VCaP (cell line): ENCODE results near the gene IL25.
"Not testable (repeated sequence)": the region's sequence is repeated elsewhere in the genome, so short reads cannot be mapped to it uniquely, and the experiment has no call there.

Experiments
- H3K27ac ChIP-seq: fragments of 450-650 bp; 2 replicates; pipeline ENCODE4 v1.5.1; 2017
- TF ChIP-seq, protein P1 (sequence below): fragments of 450-650 bp; conservative IDR thresholded peaks from 2 replicates; pipeline ENCODE4 v1.5.1; 2017; ENCODE audit warnings: mild to moderate bottlenecking, moderate library complexity

Gene IL25

DNA sequence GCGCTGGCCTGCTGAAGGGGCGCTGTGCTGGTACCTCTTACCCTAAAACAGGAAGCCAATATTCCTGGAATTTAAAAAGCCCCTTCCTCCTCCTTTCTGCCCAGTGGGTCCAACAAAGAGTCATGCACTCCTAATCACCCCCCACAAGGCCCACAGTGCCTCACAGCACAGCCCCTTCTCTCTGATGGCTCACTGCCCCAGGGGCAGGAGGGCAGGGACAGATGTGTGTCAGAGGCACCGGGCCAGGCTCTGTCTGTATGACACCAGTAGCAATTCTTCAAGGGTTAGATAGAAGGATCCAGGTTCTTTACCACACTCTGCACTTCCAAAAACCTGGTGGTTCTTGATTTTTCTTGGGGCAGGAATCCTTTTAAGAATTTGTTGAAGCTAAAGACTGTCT lies 26.5 kb downstream of the IL25 start:
- H3K27ac ChIP-seq, result no peak overlapping the region
- TF ChIP-seq, protein P1, sequence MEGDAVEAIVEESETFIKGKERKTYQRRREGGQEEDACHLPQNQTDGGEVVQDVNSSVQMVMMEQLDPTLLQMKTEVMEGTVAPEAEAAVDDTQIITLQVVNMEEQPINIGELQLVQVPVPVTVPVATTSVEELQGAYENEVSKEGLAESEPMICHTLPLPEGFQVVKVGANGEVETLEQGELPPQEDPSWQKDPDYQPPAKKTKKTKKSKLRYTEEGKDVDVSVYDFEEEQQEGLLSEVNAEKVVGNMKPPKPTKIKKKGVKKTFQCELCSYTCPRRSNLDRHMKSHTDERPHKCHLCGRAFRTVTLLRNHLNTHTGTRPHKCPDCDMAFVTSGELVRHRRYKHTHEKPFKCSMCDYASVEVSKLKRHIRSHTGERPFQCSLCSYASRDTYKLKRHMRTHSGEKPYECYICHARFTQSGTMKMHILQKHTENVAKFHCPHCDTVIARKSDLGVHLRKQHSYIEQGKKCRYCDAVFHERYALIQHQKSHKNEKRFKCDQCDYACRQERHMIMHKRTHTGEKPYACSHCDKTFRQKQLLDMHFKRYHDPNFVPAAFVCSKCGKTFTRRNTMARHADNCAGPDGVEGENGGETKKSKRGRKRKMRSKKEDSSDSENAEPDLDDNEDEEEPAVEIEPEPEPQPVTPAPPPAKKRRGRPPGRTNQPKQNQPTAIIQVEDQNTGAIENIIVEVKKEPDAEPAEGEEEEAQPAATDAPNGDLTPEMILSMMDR, result no peak

DNA sequence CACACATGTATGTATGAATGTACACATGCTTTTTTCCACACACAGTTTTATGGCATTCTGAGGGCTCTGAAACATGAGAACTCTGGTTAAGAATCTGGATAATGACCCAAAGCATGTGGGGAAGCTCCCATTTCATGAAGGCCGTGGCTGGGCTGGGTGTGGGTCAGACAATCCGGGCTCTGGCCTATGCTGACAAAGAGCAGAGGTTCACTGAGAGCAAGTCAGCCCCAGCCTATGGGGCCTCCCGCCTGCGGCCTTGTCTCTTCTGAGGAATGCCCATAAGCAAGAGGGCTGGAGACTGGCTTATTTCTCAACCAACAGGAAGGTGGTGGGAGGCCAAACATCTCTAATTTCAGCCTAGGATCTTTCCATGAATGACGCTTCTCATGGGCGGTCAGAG lies 27.0 kb downstream of the IL25 start:
- no peak overlapping the region for H3K27ac ChIP-seq
- TF ChIP-seq, protein P1, result no peak

DNA sequence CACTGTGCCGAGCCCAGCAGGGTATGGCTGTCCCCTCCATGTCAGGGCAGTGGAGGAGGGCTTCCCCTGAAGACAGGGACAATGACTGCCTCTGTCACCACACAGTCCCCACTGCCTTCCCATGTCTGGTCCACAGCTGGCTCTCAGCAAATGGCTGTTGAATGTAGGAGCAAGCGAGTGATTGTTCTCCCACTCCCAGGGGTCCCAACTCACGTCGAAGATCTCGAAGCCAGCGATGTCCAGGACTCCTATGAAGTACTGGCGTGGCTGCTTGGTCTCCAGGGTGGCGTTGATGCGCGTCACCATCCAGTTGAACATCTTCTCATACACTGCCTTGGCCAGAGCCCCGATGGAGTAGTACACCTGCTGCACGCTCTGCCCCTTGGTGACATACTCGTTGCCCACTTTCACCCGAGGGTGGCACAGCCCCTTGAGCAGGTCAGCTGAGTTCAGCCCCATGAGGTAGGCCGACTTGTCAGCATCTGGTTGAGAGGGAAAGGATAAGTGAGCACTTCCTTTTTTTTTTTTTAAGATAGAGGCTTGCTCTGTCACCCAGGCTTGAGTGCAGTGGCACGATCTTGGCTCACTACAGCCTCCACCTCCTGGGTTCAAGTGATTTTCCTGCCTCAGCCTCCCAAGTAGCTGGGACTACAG lies 28.0 kb downstream of the IL25 start:
- not testable (repeated sequence) for H3K27ac ChIP-seq

- TF ChIP-seq, protein P1, result no peak
- H3K27ac ChIP-seq, result no peak overlapping the region
These were observed 28.7 kb downstream of the IL25 start for GRCh38 chr14:23401291-23401690.

- no peak overlapping the region for H3K27ac ChIP-seq
- TF ChIP-seq, protein P1, result no peak
These were observed 29.9 kb downstream of the IL25 start for GRCh38 chr14:23402296-23403138.

- TF ChIP-seq, protein P1, result no peak
These were observed 30.5 kb downstream of the IL25 start for GRCh38 chr14:23403139-23403438.

DNA sequence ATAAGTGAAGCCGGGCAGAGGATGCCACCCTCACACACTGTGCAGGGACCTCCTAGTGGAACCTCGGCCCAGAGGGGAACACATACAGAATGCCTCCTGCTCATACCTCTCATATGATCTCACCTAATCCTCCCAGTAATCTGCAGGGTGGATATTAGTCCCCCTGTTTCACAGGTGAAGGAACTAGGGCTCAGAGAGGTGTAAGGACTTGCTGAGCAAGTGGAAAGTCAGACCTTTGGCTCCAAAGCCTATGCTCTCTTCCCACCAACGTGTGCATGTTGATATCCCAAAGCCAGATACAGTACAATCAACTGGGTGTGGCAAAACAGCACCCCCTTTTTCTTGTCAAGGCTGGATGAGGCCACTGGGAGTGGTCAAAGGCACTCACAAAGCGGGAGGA lies 31.3 kb downstream of the IL25 start:
- TF ChIP-seq, protein P1, result no peak
- no peak overlapping the region for H3K27ac ChIP-seq

More at GRCh38 chr14:23403139-23403438, 30.5 kb downstream of the IL25 start:
- no peak overlapping the region for H3K27ac ChIP-seq

- TF ChIP-seq, protein P1, result no peak
- no peak overlapping the region for H3K27ac ChIP-seq
These were observed 31.8 kb downstream of the IL25 start for GRCh38 chr14:23404331-23404900.
